Activated naive CD4-positive, alpha-beta T cell (primary cell): ENCODE results near the gene KLRK1.
"Not testable (repeated sequence)": the region's sequence is repeated elsewhere in the genome, so short reads cannot be mapped to it uniquely, and the experiment has no call there.

Experiments used
- DNase-seq, 4 experiments: peaks; one replicate each; lab custom pipeline; 2025; lab: John Stamatoyannopoulos, UW

KLRK1 gene

DNA sequence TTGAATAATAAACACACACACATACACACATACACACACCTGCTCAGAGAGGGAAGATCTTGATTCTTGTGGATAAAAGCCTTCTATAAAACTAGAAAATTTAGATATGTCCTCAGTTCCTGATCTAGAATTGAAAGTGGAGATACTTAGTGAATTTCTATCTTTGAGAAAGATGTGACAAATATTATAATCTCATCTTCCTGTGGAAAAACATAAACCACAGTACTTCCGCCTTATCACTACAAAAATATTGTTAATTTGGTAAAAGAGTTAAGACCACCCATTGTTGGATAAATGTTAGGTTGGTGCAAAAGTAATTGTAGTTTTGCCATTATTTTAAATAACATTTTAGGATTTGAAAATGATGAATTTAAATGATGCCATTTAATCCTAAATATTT lies at the start of gene KLRK1:
Gene KLRK1, minus strand, starts transcription at position 138 of the 400 bp plus-strand sequence. CDS start 1,231 bp downstream, outside the sequence.
- no peak for DNase-seq

DNA sequence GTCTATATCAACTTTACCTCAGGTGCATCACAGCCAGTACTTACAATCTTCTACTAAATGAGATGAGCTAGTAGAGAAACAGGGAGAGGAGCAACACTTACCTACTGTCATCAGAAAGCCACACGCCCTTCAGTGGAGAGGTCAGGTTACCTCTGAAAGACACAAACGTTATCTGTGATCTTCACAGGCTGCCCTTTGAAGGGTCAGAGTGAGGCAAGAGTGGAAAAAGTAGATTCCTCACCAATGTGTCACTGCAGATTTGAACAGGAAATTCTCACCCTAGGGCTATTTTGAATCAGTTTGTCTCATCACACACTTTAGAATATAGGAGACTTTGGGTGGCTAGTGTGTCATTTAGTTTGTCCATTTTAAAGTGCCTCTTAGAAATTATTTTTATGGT lies 47.8 kb upstream of the KLRK1 start:
- not testable (repeated sequence) for DNase-seq

DNA sequence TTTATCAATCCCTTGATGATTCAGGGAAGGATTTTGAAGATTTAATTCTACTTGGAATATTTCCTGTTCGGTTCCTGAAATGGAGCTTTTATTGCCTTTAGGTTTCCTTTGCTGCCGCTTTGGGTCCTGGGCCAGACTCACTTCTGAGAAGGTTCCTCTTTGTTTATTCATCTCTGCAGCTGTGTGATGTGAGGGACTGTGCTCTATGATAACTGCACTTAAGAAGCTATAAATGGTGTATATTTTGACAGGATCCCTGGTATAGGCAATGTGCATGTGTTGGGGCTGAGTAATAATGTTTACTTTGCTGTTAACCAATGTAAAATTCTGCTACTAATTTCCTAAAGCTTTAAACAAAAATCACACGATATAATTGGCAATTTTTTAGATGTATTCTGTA lies 46.0 kb upstream of the KLRK1 start, which contains the start of gene KLRC2:
Gene KLRC2, minus strand, starts transcription at position 195 of the 400 bp plus-strand sequence. Its CDS starts 24 bp downstream, at position 171.
- not testable (repeated sequence) for DNase-seq

DNA sequence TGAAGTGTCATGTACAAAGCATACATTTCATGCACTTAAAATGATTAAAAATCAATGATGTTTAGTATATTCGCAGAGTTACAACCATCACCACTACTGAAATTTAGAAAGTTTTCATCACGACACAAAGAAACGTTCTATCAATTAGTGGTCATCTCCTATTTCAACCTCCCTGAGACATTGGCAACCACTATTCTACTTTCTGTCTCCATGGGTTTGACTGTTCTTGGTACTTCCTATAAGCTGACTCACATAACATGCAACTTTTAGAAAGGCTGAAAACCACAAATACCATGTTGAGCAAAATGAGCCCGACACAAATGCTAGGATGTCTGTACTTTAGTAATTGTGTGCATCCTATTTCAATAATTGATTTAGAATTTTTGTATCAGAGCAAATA lies 40.8 kb upstream of the KLRK1 start:
- DNase-seq = not testable (repeated sequence)

DNA sequence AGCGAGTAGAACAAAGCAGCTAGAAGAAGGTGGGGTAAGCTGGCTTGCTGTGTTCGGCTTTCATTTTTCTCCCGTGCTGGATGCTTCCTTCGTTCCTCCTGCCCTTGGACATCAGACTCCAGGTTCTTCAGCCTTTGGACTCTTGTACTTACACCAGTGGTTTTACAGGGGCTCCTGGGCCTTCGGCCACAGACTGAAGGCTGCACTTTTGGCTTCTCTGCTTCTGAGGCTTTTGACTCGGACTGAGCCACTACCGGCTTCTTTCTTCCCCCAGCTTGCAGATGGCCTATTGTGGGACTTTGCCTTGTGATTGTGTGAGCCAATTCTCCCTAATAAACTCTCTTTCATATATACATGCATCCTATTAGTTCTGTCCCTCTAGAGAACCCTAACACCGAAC lies 36.1 kb upstream of the KLRK1 start:
- not testable (repeated sequence) for DNase-seq

DNA sequence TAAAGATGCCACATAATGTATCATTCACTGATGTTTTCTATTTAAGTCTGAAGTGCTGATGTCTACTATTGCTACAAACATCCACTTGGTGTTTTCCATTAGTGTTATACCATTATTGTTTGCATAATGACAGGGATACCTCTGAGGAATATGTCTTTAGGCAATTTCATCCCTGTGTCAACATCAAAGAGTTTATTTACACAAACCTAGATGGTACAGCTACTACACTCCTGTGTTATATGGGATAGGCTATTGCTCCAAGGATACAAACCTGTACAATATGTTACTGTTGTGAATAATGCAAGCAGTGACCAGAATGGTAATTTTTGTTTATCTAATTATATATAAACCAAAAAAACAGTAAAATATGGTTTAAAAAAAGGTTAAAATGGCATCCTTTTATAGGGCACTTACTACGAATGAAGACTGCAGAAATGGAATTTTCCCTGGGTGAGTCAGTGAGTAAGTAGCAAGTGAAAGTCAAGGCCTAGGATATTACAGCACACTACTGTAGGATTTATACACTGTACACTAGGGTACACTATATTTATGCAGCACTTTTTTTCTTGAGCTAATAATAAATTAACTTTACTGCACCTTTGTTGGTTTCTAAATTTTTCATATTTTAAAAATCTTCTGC lies 34.5 kb upstream of the KLRK1 start:
- not testable (repeated sequence) for DNase-seq

DNA sequence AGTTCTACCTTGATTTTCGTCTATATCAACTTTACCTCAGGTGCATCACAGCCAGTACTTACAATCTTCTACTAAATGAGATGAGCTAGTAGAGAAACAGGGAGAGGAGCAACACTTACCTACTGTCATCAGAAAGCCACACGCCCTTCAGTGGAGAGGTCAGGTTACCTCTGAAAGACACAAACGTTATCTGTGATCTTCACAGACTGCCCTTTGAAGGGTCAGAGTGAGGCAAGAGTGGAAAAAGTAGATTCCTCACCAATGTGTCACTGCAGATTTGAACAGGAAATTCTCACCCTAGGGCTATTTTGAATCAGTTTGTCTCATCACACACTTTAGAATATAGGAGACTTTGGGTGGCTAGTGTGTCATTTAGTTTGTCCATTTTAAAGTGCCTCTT lies 32.3 kb upstream of the KLRK1 start:
- DNase-seq = not testable (repeated sequence)

DNA sequence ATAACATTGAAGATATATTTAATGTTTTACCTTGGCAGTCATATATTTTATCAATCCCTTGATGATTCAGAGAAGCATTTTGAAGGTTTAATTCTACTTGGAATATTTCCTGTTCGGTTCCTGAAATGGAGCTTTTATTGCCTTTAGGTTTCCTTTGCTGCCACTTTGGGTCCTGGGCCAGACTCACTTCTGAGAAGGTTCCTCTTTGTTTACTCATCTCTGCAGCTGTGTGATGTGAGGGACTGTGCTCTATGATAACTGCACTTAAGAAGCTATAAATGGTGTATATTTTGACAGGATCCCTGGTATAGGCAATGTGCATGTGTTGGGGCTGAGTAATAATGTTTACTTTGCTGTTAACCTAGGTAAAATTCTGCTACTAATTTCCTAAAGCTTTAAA lies 30.5 kb upstream of the KLRK1 start, which contains the start of gene KLRC3:
Gene KLRC3, minus strand, starts transcription at position 262 of the 400 bp plus-strand sequence. Its CDS starts 45 bp downstream, at position 217.
- not testable (repeated sequence) for DNase-seq

DNA sequence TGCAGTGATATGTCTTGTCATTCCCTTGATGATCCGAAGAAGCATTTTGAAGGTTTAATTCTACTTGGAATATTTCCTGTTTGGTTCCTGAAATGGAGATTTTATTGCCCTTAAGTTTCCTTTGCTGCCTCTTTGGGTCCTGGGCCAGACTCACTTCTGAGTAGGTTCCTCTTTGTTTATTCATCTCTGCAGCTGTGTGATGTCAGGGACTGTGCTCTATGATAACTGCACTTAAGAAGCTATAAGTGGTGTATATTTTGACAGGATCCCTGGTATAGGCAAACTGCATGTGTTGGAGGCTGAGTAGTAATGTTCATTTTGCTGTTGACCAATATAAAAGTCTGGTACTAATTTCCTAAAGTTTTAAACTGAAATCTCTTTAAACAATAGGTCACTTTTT lies 19.6 kb upstream of the KLRK1 start, which contains the start of gene KLRC4:
Gene KLRC4, minus strand, starts transcription at position 366 of the 400 bp plus-strand sequence. Its CDS starts 182 bp downstream, at position 184.
- DNase-seq = no peak

DNA sequence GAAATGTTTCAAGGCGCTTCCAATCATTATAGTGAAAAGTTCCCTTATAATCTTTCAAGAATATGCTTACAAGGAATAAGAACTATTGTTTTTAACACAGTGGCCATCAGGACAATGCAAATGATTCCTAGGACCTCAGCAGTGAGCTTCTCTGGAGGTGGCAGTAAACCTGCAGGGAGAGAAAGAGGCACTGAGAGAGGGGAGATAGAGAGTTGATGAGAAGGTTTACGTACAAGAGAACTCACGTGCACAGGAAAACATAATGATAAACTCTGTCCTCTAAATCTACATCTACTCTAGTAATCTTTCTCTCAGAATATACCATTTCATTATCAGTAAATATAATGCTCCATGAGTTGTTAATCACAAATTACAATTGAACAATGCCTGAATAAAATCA lies 19.0 kb upstream of the KLRK1 start:
- no peak for DNase-seq

DNA sequence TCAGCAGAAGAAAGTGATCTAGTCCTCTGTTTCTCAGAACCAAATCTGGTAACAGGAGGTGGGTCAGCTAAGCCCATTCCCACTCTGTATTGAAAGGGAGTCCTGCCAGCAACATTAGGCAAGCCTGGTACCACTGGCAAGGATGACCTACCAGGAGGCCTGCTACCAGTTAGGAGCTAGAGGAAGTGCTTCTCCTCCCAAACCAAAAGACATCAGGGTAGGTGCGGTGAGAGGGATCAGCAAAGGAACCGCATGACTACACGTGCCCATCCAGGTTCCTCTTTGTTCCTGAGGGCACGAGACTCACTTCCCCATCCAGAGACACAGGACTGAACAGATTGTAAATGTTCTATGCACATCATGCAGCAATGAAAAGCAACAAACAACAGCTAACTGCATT lies 16.9 kb upstream of the KLRK1 start:
- no peak for DNase-seq

DNA sequence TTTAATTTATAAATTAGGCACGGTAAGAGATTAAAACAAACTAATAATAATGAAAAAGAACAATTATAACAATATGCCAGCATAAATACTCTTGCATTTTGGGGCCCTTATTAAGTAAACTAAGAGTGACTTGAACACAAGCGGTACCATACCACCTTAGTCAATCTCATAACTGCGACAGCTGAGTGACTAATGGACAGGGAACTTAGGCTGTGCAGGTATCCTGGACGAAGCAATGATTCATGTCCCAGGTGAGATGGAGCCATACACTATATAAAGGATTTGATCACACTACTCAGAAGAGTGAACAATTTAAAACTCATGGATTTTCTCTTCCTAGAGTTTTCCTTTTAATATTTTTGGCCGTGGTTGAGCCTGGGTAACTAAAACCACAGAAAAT lies 15.5 kb upstream of the KLRK1 start:
- no peak for DNase-seq

DNA sequence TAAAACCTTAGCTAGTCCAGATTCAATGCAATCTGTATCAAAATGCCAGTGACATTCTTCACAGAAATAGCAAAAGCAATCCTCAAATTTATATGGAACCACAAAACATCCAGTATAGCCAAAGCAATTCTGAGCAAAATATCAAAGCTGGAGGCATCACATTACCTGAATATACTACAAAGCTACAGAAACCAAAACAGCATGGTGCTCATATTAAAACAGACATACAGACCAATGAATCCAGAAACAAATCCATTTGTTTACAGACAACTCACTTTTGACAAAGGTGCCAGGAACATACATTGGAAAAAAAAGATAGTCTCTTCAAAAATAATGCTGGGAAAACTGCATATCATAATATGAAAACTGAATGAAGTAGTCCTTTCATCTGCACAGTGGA lies 15.0 kb upstream of the KLRK1 start:
- no peak for DNase-seq

DNA sequence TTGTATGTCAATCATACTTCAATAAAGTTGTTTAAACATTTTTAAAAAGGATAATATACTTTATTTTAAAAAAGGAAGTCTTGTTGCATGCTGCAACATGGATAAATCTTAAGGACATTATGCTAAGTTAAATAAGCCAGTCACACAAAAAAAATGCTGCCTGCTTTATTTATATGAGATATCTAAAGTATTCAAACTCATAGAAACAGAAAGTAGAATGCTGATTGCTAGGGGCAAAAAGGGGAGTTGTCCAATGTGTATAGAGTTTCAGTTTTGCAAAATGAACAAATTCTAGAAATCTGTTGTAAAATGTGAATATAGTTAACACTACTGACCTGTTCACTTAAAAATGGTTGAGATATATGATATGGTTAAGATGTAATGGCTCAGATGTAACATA lies 11.0 kb upstream of the KLRK1 start:
- no peak for DNase-seq

DNA sequence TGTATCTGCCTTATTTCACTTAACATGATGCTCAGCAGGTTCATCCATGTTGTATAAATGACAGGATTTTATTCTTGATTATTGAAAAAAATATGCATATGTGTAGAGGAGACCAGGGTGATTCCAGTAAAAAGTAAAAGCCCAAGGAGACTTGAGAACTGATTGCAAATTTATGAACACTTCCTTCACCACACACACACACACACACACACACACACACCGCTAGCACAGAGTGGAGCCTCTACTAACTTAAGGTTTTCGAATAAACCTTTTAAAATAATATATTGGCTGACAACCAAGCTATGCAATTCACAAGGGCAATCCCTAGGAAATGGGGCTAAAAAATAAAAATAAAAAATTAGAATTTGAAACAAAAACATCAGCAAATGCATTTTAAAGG lies 8.3 kb upstream of the KLRK1 start:
- no peak for DNase-seq

DNA sequence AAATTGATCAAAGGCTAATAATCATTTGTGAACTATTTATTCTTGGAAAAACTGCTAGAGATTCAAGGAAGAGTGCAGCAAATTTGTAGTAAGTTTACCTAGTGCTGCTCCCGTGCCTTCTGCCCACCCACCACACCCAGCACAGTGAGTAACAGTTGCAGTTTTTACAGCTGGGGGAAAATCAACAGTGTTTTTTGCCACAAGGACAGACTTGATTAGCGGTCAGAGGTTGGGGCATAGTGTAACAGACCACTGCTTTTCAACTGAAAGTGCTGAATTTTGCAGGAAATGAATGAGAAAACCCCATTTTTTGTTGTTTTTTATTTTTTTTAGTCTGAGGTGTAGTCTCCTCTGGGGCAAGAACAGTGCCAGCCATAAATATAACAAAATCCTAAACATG lies 7.5 kb upstream of the KLRK1 start:
- no peak for DNase-seq

DNA sequence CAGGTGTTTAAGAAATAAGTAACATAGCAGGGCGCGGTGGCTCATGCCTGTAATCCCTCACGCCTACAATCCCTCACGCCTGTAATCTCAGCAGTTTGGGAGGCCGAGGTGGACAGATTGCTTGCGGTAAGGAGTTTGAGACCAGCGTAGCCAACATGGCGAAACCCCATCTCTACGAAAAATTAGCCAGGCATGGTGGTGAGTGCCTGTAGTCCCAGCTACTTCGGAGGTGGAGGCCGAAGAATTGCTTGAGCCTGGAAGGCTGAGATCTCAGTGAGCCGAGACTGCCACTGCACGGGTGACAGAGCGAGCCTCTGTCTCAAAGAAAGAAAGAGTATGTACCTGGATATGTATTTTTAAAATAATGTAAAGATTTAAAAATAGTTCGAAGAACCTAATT lies 6.3 kb upstream of the KLRK1 start:
- DNase-seq = not testable (repeated sequence)

DNA sequence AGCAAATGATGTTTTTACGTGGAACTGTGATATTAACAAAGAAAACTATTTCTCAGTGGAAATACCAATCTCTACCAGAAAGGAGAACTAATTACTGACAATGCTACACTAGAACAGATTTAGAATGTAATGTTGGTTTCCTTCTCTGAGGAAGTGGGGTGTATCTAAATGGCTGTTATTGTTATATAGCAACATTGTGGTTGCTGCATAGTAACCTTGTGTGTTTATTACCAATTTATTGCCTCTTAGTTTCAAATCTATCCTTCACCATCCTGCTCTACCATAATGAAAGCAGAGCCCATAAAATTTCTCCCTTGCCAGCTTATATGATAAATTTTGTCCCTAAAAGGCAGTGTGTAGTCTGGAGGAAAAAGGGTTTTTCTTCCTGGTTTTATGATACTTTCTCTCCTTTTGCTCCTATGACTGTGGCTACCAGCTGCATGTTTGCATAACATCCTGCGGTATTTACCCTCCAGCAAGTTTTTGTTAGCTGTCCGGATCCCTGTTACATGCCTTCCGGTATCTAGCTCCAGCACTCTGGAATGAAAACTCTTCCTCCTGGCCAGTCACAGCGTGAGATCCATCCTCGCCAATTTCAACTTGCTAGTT lies 5.7 kb upstream of the KLRK1 start:
- no peak for DNase-seq

DNA sequence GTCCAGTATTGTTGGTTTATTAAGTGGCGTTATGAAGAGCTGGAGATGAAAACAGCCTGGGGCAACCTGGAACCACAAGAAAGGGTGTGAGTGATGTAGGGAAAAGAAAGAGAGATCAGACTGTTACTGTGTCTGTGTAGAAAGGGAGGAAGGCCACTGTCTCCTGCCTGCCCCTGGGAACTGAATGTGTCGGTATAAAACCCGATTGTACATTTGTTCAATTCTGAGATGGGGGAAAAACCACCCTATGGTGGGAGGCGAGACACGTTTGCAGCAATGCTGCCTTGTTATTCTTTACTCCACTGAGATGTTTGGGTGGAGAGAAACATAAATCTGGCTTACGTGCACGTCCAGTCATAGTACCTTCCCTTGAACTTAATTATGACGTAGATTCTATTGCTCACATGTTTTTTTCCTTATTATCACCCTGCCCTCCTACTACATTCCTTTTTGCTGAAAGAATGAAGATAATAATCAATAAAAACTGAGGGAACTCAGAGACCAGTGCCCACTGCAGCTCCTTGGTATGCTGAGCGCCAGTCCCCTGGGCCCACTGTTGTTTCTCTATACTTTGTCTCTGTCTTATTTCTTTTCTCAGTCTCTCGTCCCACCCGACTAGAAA lies 4.8 kb upstream of the KLRK1 start:
- DNase-seq = not testable (repeated sequence)

DNA sequence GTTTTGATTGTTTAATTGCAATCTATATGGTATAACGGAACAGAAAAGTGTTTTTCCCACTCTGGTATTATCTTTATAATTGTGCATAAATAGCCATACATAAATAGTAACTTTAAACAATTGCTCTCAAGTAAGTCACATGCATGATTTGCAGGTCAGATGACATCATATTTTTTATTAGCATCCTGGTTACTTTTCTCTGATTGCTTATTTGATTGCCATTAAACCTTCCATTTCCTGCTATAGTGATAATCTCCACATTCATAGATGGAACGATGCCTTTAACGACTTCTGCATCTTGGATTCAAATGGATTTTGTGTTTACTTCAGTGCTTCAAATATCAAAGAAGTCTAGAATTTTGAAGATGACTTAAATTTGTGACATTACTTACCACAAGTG lies 3.5 kb upstream of the KLRK1 start:
- no peak for DNase-seq

DNA sequence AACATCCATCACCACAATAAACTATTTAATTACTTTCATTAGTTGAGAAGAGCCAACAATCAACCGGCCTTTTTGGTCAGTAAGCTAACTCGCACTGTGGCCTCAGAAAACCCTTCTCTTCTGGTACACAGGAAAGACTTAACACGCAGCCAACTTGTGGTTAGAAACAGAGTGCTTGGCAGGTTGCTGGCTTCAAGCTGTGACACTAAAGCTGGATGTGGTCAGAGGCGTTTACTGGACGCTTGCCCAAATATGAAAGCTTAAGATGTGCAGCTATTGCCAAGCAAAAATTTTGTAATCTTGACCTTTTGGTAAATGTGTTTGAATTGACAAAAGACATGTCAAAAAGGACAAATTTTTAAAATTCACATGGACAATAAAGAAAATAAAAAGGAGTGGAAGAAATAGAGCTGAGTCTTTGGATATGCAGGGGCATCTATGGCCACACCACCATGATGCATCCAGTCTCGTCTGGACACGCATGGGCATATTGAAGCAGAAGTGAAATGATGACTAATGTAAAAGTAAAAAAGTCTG lies 2.6 kb upstream of the KLRK1 start:
- DNase-seq = no peak

DNA sequence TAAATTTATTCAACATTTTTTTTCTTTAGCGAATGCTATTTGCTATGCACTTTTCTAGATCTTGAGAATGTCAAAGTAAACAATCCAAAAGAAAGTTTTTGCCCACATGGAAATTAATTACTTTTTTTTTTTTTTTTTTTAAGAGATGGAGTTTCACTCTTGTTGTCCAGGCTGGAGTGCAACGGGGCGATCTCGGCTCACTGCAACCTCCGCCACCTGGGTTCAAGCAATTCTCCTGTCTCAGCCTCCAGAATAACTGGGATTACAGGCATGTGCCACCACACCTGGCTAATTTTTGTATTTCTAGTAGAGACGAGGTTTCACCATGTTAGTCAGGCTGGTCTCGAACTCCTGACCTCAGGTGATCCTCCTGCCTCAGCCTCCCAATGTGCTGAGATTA lies 1.1 kb upstream of the KLRK1 start:
- DNase-seq = not testable (repeated sequence)
